ENCODE measurements around the gene NSRP1. TPM values are rescaled to one million over a fixed set of nuclear protein-coding genes. Genes with fewer than 3 reads are reported as not detected.

The NSRP1 gene
- total RNA-seq, 6 donors from 2014 or later: 23.1 to 78.6 (median 32.7) TPM

- DNase-seq (no peak), ATAC-seq (ENCODE audit: low FRiP score in 2 of 2) (no peak)
- Histone ChIP-seq H3K27ac (no peak overlapping the region), H3K9me3 (no peaks in the 10 kb centered on the region), H3K4me3 (no peak overlapping the region), H3K4me1 (peaks cover 4 to 8% (median 6%) of the 10 kb centered on the region in 4 donors), H3K27me3 (no peaks in the 10 kb centered on the region), H3K36me3 (no peaks in the 10 kb centered on the region)
- TF ChIP-seq POLR2AphosphoS5 (IDR thresholded peaks at IDR 0.05) (no peak), EP300 (IDR thresholded peaks at IDR 0.05) (no peak), POLR2A (IDR thresholded peaks at IDR 0.05) (no peak)
- TF ChIP-seq, protein P1, sequence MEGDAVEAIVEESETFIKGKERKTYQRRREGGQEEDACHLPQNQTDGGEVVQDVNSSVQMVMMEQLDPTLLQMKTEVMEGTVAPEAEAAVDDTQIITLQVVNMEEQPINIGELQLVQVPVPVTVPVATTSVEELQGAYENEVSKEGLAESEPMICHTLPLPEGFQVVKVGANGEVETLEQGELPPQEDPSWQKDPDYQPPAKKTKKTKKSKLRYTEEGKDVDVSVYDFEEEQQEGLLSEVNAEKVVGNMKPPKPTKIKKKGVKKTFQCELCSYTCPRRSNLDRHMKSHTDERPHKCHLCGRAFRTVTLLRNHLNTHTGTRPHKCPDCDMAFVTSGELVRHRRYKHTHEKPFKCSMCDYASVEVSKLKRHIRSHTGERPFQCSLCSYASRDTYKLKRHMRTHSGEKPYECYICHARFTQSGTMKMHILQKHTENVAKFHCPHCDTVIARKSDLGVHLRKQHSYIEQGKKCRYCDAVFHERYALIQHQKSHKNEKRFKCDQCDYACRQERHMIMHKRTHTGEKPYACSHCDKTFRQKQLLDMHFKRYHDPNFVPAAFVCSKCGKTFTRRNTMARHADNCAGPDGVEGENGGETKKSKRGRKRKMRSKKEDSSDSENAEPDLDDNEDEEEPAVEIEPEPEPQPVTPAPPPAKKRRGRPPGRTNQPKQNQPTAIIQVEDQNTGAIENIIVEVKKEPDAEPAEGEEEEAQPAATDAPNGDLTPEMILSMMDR (IDR thresholded peaks at IDR 0.05): no peak
These were observed 23.7 kb upstream of the NSRP1 start for GRCh38 chr17:30092886-30093285.

DNA sequence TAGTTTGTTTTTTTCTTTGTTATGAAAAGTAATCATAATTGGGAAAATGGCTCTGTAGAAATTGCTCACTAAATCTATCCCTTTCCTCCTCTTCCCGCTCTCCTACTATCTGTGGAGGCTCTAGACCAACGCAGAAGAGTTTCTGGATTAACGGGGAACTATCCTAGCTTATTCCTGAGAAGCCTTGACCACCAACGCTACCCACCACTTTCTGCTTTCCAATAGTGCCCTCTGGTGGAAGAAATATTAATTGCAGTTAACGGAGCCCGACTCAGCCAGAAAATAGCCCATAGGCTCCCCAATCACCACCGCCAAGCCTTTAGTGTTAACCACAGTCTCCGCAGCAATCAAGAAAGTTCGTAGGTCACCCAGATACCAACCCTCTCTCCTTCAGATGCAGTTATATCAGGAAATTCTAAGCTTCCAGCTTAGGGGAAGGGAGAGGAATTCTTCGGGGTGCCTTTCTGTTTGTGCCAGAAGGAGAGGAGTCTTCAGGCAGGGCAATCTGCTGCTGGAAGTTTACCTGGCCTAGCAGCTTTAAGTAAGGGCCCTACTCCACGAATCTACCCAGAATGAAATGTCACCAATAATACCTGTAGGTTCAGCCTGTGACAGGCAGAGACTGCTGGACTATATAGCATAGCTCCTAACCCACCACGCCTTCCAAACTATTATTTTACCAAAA lies 23.0 kb upstream of the NSRP1 start:
- Histone ChIP-seq H3K27me3 (no peaks in the 10 kb centered on the region), H3K9me3 (no peaks in the 10 kb centered on the region), H3K4me3 (no peak overlapping the region), H3K4me1 (peaks cover 4 to 8% (median 6%) of the 10 kb centered on the region in 4 donors), H3K27ac (no peak overlapping the region), H3K36me3 (no peaks in the 10 kb centered on the region)
- WGBS, 2 donors: 16 to 19% methylated on average over 10 to 12 of the region's 12 CpGs
- DNase-seq (no peak), ATAC-seq (ENCODE audit: low FRiP score in 2 of 2) (peak; percentile 77 to 87)
- TF ChIP-seq, protein P1 (IDR thresholded peaks at IDR 0.05): peak; percentile 67 to 90 (median 76)
- TF ChIP-seq POLR2AphosphoS5 (IDR thresholded peaks at IDR 0.05): no peak
- TF ChIP-seq EP300 (IDR thresholded peaks at IDR 0.05): no peak

GRCh38 chr17:30095507-30096244 lies 20.9 kb upstream of the NSRP1 start:
- no peaks in the 10 kb centered on the region for H3K36me3 ChIP-seq
- ATAC-seq (ENCODE audit: low FRiP score in 2 of 2) (peak in 1 of 2 donors; percentile 42), DNase-seq (no peak)
- no peaks in the 10 kb centered on the region for H3K9me3 ChIP-seq
- no peak overlapping the region for H3K27ac ChIP-seq
- TF ChIP-seq, protein P1 (IDR thresholded peaks at IDR 0.05): peak in 4 of 6 experiments; percentile 15 to 49 (median 23)
- no peak for TF ChIP-seq POLR2AphosphoS5 (IDR thresholded peaks at IDR 0.05)
- no peaks in the 10 kb centered on the region for H3K27me3 ChIP-seq
- WGBS, 2 donors: 48 to 54% methylated on average over 4 of the region's 4 CpGs
- peaks cover 4 to 8% (median 6%) of the 10 kb centered on the region in 4 donors for H3K4me1 ChIP-seq
- H3K4me3 ChIP-seq: no peak overlapping the region

- H3K9me3 ChIP-seq: no peaks in the 10 kb centered on the region
These were observed 14.8 kb upstream of the NSRP1 start for GRCh38 chr17:30101686-30102390.

More at GRCh38 chr17:30101686-30102390, 14.8 kb upstream of the NSRP1 start:
- no peak for DNase-seq
- no peak for TF ChIP-seq POLR2AphosphoS5 (IDR thresholded peaks at IDR 0.05)
- TF ChIP-seq, protein P1 (IDR thresholded peaks at IDR 0.05): no peak
- no peak for TF ChIP-seq POLR2A (IDR thresholded peaks at IDR 0.05)
- no peak for TF ChIP-seq EP300 (IDR thresholded peaks at IDR 0.05)
- H3K36me3 ChIP-seq: no peaks in the 10 kb centered on the region
- 44 to 50% methylated on average over 4 of the region's 4 CpGs for WGBS, 2 donors
- H3K4me1 ChIP-seq: peaks cover 0 to 6% (median 2%) of the 10 kb centered on the region in 4 donors
- no peak overlapping the region for H3K4me3 ChIP-seq
- ATAC-seq (ENCODE audit: low FRiP score in 2 of 2): no peak
- no peaks in the 10 kb centered on the region for H3K27me3 ChIP-seq
- H3K27ac ChIP-seq: no peak overlapping the region
